ENCODE measurements around the gene RAPGEF3.

DNA sequence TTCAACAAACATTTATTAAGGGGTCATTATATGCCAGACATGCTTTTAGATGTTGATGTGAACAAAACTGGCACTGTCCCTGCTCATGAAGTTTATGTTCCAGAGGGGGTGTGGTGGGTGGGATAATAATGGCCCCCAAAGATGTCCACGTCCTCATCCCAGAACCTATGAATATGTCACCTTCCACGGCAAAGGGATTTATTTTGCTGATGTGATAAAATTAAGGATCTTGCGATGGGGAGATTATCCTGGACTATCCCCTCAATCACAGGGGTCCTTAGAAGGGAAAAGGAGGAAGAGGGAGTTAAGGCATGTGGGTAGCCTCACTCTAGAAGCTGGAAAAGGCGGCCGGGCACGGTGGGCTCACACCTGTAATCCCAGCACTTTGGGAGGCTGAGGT, 12.6 kb upstream of the RAPGEF3 start:
- TF ChIP-seq POLR2A (IDR thresholded peaks at IDR 0.05; ENCODE audit: low read length) = no peak
- no peak for TF ChIP-seq GATA1 (IDR thresholded peaks at IDR 0.05; ENCODE audit: low read depth, low read length)

Measured in erythroblast (primary cell).